AG04449 (cell line): ENCODE data around the gene P3H2.
A peak's percentile ranks its signal among the peaks of the same experiment; 100 is the strongest.

Experiments
- CTCF ChIA-PET: fragments of 350-600 bp; formaldehyde crosslinking; extraction: SDS; loops from one replicate; lab custom pipeline; 2021; ENCODE audit warnings: antibody characterized with exemption; lab: Yijun Ruan, JAX
- POLR2A ChIA-PET: fragments of 400-600, 350-600 bp; formaldehyde crosslinking; extraction: SDS; loops from one replicate; lab custom pipeline; 2020; ENCODE audit warnings: antibody characterized with exemption, inconsistent platforms; lab: Yijun Ruan, JAX
- DNase-seq: peaks from one replicate; pipeline ENCODE4 v3.0.0-alpha.2; 2010; ENCODE audit warnings: low read depth, low spot score
- H3K4me3 ChIP-seq: 2 replicates; pipeline ENCODE4 v1.5.1; 2011; ENCODE audit warnings: low read depth, mild to moderate bottlenecking, control low read depth, low read length
- CTCF ChIP-seq: IDR thresholded peaks from one replicate; pipeline ENCODE4 v1.5.1; 2011; ENCODE audit warnings: mild to moderate bottlenecking, moderate library complexity, low read length, control low read depth, inconsistent platforms; ENCODE audit not compliant: insufficient read depth; ENCODE audit errors: missing control alignments

The P3H2 gene

GRCh38 chr3:189944285-189945145 lies 176.2 kb downstream of the P3H2 start:
- ChIA-PET CTCF (interaction anchor here (1.0 to 11.2 kb wide), 3 partner anchors 17 to 676 kb away, joined by 3 to 289 read pairs (median 7); no protein-coding TSS in a partner anchor), POLR2A (interaction anchor here (0.6 kb wide), 1 partner anchor 459 kb away, joined by 3 read pairs; no protein-coding TSS in a partner anchor)
- DNase-seq = no peak
- no peak overlapping the region for H3K4me3 ChIP-seq
- TF ChIP-seq CTCF = no peak

GRCh38 chr3:189942948-189943347 lies 177.7 kb downstream of the P3H2 start:
- no peak overlapping the region for H3K4me3 ChIP-seq
- TF ChIP-seq CTCF = no peak
- no peak for DNase-seq
- CTCF ChIA-PET = interaction anchor here (1.0 to 1.6 kb wide), 3 partner anchors 14 to 19 kb away, joined by 3 to 7 read pairs (median 3); no protein-coding TSS in a partner anchor
- POLR2A ChIA-PET = no interaction called here

GRCh38 chr3:189941679-189942078 lies 179.0 kb downstream of the P3H2 start:
- no peak for DNase-seq
- POLR2A ChIA-PET = no interaction called here
- CTCF ChIA-PET = interaction anchor here (1.2 to 1.6 kb wide), 5 partner anchors 19 to 673 kb away, joined by 3 to 5 read pairs (median 3); no protein-coding TSS in a partner anchor
- no peak overlapping the region for H3K4me3 ChIP-seq
- no peak for TF ChIP-seq CTCF

GRCh38 chr3:189941125-189941524 lies 179.6 kb downstream of the P3H2 start:
- no peak overlapping the region for H3K4me3 ChIP-seq
- ChIA-PET CTCF (interaction anchor here (0.8 to 3.7 kb wide), 6 partner anchors 8 to 673 kb away, joined by 3 to 14 read pairs (median 4); no protein-coding TSS in a partner anchor), POLR2A (no interaction called here)
- no peak for DNase-seq
- TF ChIP-seq CTCF = no peak

GRCh38 chr3:189937302-189938127 lies 183.2 kb downstream of the P3H2 start:
- CTCF ChIA-PET = interaction anchor here (1.5 to 3.7 kb wide), 4 partner anchors 11 to 668 kb away, joined by 3 to 14 read pairs (median 8); no protein-coding TSS in a partner anchor
- DNase-seq = peak; percentile 92
- no peak for TF ChIP-seq CTCF
- no peak overlapping the region for H3K4me3 ChIP-seq
- POLR2A ChIA-PET = no interaction called here
